HG03521 (cell line): ENCODE measurements around the gene CRAT.

Source experiments
- ATAC-seq: cut with Tn5 transposase; IDR thresholded peaks from one replicate; pipeline ENCODE4 v1.9.1; 2021; ENCODE audit warnings: mild to moderate bottlenecking, moderate library complexity; ENCODE audit not compliant: unreplicated experiment

The CRAT gene

DNA sequence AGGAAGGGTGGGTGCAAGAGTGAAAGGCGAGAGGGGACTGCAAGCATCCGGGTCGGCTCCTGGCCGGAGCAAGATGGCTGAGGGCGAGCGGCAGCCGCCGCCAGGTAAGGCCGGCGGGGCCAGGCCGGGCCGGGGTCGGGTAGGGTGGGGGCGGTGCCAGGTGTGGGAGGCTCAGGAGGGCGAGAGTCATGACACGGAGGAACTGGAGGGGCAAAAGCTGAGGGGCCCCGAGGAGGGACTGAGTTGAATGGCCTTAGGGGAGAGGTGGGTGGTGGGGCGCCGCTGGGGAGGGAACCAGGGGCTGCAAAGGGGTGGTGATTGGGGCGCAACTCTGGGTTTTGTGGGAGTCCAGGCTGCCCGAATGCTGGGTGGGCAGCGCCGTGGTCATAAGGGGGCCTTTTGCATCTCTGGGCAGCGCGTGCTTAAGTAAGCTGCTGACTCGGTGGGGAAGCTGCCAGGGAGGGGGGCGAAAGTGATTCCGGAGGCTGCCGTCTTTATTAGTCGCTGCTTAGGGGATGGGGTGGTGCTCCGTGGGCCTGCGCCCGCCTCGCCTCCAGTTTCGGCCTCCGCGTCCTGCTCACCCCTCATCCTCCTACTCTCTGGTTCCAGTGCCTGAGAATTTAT is 1.0 kb upstream of the CRAT start:
- no peak for ATAC-seq

DNA sequence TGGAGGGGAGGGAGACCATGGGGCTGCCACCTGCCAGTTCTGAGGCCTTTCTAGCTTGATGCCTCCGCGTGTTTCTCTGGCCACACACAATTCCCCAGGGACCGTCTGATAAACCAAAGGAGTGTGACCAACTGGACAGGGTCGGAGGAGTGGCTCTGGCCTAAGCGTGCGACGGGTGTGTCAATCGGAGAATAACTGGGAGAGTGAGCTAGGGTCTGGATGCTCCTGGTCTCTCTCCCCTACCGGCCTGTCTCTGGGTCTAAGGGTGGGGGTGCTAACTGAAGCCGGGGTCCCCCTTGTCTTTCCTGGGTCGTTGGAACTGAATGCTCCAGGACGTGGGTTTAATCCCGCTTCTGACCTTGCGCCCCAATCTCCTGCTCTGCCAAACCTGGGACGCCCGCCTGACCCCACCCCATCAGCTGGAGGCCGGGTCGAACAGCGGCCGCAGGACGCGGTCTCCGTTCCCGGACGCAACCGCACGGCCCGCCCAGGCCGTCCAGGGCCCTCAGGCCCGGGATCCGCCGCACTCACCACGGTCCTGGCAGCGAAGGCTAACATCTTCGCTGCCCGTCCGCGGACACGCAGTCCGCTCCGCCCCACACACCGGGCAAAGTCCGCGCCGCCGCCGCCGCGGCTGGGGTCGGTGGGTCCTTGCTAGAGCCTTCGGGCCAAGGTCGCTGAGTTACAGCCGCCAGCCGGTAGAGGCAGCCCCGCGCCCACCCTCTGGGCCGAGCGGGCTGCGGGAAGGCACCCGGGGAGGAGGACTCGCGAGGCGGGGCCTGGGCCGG is 447 bp downstream of the CRAT start:
- ATAC-seq: peak; percentile 8

DNA sequence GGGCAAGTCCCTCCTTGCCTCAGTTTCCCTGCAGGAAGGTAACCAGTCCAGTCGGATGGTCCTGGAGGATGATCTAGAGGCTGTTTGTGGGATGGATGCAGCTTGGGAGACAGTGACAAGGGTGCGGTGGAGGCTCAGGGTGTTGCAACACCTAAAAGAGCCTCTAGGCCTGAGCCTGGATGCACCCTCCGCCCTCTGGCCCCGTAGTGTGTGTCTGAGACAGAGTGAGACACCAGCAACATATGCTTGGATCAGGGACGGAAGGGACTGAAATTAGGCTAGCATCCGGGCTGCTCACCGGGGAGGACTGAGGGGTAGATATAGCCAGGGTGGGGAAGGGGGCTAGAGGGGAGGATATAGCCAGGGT is 1.1 kb downstream of the CRAT start:
- ATAC-seq: no peak

DNA sequence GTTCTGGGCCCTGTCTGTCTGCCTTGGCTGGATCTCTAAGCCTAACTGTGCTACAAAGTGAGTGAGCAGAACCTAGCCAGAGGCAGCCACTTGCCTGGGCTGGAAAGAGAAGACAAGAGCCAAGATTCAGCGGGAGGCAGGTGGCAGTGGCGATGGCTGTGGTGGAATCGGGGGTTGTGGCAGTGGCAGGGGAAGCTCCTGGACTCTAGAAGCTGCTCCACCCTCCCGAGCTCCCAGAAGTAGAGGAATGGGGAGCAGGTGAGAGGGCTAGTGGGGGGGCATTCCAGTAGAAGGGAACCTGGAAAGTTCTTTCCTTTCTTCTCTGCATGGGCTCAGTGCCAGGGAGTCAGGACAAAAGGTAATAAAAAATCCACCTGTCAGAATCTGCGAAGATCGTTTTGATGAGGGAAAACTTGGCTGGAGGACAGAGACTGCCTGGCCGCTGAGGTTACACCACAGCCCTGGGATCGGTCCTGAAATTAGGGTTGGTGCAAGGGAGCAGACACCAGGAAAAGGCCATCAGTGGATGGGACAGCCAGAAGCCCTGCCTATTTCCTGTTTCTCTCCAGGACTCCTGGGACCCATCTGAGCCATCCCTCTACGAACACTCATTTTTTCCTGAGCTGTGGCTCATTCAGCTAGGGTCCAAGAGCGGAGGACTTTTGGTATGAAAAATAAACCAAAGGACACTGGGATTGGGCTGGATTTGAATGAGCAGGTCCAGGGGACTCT is 1.6 kb downstream of the CRAT start:
- no peak for ATAC-seq

DNA sequence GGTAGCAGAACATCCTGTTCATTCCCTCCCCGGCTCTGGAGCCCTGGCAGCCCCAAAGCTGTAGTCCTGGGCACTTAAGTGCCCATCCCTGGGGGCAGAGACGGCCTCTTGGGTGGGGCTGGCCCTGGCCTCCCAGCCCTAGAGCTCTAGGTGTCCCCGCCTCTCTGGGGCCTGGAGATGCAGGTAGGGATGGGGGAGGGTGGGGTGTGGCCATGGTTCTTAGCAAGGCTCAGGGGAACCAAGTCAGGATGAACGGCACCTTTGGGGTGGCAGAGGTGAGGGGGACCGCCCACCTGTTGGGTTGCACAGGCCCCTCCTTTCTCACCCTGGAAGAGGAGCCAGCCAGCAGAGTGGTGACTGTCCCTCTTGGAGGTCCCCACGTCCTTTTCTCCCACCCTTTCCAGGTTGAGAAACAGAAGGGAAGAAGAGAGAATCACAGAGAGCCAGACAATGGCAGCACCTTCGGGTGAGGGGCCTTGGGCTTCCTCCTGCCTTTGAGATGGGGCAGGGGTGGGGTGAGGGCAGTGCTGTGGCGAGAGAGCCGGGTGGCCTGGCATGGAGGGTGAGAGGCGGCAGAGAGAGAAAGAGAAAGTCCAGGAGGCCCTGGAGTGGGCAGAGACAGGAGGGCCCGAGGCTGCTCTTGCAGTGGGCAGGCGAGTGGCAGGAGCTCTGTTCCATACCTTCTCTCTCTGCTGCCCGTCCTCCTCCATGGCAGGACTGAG is 2.3 kb downstream of the CRAT start:
- no peak for ATAC-seq

DNA sequence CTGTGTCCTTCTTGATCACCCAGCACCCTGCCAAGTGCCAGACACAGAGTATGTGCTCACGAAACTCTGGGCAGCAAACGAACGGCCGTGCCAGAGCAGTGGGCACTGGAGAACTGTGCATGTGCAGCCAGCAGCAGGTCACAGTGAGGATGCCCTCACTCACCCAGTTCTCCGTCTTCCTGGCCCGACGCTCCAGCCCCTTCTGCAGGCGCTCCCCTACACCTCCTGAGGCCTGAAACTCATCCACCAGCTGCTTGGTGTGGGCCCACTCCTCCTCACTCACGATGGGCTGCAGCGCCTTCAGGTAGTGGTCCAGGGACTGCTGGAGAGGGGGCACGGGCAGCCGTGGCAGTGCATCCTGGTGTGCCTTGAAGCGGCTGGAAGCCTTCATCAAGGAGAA is 2.9 kb downstream of the CRAT start:
- no peak for ATAC-seq

DNA sequence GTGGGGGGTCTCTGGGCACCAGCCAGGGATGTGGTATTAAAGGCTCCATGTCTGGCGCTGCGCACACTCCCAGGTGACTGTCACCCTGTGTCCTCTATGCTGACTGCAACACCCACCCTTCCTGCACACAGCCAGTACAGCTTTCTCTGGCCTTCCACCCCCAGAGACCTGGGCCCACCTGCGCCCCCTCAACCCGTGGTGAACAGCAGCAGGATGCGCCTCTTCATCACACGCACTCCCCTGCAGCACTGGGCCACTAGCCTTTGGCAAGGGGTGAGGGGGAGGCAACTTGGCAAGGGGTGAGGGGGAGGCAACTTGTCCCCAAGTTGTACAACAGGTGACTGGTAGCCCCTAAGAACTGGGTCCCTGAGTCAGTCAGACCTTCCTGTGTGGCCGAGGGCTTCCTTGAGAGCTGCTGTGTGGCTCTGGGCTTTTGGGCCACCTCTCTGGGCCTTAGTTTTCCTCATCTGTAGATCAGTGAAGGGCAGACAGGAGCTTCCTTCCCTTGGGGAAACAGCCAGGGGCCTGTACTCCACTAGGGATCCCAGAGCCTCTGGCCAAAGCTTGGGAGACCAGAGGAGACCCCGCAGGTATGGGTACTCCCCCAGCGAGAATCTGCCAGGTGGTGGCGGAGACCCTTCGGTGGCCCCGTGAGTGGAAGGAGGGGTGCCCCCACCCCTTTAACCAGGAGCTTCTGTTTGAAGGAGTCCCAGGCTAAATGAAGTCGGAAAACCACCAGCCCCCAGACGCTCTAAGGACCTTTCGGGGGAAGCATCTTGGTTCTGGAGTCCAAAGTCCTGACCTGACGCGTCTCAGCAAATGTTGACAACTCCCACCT is 4.5 kb downstream of the CRAT start:
- no peak for ATAC-seq

DNA sequence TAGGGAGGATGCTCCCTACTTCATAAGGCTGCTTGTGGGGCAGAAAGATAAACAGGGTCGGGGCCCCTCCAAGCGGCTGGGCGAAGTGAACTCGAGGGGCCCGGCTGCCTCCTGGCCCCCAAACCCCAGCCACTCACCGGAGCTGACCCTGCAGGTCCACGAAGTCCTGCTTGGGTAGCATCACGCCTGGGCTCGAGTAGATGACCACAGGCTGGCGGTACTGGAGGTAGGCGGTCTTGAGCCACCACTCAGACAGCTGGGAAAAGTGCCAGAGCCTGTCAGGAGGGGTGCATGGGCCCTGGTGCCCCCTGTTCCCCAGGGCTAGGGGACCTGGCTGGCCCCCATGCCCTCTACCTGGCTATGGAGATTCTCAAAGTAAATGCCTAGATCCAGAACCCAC is 6.5 kb downstream of the CRAT start:
- no peak for ATAC-seq

DNA sequence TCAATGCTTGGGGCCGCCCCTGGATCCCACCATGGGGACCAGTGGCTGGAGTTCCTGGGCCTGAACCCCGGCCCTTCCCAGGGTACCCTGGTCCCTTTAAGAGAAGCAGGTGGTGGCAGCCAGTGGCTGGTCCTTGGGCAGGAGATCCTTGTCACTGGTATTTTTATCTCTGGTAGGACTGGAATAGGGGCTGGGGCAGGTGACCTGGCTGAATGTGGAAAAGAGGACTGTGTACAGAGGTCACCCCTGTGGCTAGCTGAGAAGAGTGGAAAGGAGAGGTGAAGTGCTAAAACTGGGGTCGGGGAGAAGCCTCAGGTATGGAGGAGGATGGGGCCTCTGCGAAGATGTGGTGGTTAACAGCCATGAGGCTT is 7.0 kb downstream of the CRAT start:
- no peak for ATAC-seq

DNA sequence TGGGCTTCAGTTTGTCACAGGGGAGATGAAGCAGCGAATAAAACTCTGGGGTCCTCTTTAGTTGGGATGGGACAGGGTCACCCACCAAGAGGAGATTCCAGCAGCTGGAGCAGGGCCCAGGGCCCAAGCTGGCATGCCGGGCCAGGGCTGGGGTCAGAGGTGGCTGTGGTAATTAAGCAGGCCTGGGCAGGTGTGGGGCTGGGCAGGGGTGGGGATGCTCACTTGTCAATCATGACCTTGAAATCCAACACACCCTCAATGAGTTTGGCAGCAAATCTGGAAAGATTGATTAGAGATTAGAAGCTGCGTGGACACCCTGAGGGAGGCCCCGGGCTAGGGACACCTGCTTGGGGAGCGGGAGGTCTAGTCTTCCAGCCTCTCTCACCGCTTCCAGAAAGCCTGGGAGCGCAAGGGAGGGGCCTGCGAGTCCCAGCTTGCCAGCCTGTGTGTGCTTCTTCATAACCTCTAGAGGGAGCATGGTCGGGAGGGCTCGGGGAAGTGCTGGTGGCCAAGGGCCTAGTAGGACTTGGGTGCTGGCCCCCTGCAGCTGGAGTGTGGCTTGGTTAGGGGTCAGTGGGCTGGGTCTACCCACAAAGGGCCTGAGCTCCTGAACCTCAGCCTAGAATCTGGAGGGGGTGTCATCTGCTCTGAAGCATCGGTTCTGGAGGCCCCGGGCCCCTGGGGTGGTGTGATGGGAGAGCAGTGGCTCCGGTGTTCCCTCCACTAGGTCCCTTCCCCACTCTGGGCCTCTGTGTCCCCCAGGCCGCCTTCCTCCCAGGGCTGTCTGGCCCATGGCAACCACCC is 7.6 kb downstream of the CRAT start:
- no peak for ATAC-seq

DNA sequence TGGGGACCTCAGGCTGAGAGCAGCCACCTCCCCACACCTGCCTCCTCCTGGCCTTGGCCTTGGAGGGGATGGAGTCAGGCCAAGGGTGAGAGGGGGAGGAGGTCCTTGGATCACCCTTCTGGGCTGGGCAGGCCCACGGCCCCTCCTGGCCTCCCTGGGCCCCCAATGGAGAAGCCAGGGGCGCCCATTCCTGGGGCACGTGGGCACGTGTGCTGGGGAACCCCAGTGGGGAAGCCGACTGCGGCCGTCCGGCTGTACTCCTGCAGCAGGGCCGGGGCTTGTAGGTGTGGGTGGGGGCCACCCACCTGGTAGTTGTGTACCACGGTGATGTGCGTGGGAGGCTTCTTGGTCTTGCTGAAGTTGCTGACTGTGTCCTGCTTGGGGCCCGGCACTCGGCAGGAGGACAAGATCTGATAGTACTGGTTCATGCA is 8.5 kb downstream of the CRAT start:
- no peak for ATAC-seq

DNA sequence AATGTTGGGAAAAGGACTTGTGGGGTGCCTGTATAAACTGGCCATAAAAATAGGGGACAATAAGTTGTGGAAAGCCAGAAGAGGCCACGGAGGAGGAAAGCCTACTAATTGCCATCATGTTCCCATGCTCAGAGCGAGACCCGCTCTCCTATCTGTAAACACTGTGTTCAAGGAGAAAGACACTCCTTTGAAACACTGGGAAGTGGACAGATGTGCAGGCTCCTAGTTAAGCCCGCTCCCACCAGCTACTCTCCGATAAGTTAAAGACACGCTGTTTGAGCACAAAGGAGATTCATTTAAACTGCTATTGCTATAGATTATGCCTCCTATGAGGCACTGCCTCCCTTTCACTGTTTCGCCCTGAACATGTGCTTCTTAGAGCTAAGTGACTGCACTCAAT is 9.3 kb downstream of the CRAT start:
- no peak for ATAC-seq

DNA sequence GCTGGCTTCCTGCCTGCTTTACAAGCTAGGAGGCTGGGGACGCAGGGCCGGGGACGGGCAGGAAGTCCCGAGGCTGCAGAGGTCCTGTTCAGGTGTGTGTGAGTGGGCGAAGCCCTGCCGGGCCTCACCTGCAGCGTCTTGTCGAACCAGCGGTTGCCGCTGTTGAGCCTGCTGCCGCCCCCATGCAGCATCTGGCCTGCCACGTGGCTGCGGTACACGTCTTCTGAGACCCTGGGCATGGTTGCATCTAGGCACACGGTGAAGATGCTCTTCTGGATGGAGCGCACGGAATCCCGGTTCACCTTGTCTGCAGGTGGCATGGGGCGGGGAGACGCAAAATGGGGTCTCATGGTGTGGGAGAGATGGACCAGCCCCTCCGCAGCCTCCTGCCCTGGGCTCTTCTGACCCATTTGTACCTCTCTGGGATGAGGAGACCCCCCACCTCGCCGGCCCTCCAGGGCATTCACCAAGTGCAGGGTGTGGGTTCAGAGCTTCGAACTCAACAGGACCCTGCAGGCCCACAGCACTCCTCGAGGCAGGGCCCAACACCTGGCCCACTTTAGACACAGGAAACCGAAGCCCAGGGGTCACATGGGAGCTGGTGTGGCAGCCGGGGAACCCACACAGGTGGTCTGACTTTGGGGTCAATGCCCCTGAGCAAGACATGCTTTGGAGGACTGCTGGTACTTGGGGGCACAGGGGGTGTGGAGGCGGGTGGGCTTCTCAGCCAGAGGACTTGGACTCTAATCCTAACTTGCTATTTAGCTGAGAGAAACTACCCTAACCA is 10.0 kb downstream of the CRAT start:
- no peak for ATAC-seq

DNA sequence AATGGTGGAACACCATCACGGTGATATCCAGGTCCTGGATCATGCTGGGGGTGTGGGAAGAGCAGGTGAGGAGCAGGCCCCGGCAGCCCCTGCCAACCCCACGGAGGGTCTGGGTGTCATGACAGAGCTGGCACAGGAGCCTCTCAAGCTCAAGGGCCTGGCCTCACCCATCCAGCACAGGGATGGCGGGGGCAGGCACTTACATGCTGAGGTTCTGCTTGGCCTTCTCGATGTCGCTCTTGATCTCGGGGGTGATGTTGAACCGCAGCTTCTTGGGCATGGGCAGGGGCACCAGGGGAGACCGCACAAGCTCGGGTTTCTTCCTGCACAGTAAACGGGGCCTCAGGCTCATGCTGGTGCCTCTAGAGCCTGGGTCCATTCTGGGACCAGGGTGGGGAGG is 12.3 kb downstream of the CRAT start:
- no peak for ATAC-seq

DNA sequence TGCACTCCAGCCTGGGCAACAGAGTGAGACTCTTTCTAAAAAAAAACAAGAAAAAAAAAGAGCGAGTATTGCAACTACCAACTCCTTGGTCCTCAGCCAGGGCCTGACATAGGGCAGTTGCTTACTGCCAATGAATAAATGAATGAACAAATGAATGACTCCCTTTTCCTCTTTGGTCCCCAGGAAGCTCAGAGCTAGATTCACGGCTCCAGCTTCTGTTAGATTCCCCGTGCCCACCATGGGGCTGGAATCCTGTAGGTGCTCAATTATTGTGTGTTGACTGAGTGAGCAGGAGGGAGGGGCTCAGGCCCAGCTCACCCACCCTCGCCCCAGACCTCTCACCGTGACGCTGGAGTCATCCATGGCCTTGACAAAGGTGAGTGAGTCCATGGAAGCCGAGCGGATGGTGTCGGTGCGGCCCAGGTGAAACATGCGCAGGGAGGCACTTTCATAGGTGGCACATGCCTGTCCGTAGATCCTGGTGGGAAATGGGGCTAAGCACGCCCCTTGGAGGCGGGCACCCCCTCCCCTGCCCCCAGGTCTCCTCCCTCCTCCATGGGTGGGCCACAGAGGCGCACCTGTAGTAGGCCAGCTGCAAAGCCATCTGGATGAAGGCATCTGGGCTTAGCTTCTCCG is 12.8 kb downstream of the CRAT start:
- no peak for ATAC-seq

DNA sequence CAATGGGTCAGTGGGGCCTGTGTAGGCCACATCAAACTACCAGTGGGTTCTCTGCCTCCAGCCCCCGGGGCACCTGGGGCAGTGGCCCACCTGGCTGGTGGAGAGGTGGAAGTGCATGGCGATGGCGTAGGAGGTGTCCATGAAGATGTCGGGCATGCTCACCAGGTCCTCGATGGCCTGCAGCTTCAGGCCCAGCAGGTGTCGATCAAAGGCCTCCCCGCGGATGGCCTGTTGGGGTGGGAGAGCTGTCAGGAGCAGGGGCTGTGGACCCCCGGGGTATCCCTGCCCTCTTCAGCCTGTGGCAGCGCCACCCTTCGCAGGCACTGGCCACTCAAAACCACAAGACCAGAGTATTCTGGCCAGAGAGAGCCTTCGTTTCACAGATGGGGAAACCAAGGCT is 14.7 kb downstream of the CRAT start:
- no peak for ATAC-seq

DNA sequence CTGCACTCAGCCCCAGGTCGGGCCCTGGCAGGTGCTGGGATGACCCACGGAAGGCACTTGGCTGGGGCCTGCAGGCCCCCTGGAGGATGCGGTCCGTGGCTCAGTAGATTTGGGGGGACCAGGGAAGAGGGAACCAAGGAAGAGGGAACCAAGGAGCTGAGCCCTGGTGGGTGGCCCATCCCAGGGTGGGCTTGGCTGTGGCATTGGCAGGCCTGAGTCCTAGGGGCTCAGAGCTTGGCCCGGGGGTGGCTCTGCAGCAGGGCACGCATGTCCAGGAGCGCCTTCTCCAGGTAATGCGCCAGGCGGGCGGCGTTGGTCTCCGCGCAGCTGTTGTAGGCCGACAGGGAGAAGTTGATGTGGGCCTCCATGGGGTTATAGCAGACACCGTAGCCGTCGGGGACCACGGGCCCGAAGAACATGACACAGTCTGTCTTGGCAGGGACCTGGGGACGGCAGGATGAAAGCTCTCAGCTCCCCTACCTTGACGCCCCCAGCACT is 15.4 kb downstream of the CRAT start:
- no peak for ATAC-seq

DNA sequence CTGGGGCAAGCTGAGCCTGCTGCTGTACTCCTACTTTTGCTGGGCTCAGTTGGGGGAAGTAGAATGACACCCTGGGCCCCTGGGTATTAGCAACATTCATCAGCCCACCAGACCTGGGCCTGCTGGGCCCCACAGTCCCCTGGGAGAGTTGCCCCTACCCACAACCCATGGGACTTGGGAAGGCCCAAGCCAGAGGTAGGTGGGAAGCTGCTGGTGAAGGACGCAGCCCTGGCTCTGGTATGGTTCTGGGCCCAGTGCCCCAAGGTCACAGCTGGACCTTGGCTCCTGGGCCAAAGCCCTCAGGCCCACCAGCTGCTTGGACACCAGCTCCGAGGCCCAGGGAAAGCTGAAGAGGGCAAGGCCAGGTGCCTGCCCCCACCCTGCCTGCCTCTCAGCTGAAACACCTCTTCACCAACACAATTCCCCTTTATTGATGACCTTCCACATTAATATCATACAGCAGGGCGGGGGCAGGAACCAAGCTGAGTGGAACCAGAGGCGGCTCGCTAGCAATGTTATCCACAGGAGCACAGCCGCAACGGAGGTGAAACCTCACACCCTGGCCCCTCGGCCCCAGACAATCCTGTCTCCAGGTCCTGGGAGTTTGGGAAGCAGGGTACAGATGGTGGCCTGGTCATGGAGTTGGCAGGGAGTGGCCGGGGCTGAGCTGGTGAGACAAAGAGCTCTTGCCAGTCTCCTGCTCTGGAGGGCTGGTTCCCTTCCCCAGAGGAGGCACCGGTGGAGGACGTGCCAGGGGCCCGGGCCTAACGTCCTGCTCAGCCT is 16.0 kb downstream of the CRAT start:
- ATAC-seq: no peak
